GM20431 (cell line): ENCODE results near the gene PPY.
"Not testable (repeated sequence)": the region's sequence is repeated elsewhere in the genome, so short reads cannot be mapped to it uniquely, and the experiment has no call there.

Source experiments
- in situ Hi-C: fragments of 300-500 bp; cut with MseI, MboI; formaldehyde crosslinking; loops from one replicate; pipeline ENCODE4 v1.15.0; 2020; ENCODE audit warnings: low sequenced_read_pairs; ENCODE audit not compliant: unreplicated experiment

The PPY gene, protein sequence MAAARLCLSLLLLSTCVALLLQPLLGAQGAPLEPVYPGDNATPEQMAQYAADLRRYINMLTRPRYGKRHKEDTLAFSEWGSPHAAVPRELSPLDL

DNA sequence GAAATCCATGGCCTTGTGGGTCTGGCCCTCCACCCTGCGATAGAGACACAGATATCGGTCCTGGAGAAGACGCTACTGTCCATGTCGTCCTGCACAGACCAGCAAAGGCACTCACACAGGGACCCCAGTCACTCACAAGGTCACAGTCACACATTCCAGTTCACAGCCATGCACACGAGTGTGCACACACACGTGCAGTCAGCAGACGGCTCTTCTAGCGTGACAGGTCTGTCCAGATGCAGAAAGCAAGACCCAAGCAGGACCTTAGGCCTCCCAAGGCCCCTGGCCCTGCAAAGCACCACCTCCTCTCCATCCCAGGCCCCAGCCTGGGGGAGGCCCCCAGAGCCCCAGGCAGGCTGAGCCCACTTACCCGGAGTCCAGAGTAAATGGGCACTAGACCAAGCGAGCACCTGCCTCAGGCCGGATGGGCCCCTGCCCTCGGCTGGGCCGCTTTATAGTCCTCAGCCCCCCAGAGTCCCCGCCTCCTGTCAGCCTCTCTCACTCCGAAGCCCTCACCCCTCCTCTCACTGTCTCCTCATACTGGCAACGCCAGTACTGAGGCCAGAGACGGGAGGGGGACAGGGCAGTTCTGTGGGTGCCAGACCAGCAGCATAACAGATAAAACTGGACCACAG is at the start of gene PPY:
PPY (minus strand) TSS at position 426 of the 635 bp plus-strand sequence. CDS start 822 bp downstream, outside the sequence.
- in situ Hi-C loops = no loop called here

DNA sequence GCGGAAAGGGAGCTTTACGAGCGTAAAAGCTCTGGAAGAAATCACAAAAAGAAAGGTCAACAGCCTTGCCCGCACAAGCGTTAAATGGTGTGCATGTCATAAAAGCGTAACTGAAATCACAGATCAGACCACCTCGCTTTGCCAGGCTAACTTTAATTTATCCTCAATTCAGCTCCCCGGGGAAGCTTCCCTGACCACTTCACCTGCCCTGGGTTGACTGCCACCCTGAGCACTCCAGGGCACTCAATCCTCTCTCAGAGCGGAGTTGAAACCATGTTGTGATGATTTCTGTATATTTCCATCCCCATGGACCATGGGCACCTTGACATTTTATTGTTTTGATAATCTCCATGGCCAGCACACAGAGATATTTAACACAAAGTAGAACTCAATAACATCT is 46.0 kb upstream of the PPY start:
- in situ Hi-C loops = no loop called here

DNA sequence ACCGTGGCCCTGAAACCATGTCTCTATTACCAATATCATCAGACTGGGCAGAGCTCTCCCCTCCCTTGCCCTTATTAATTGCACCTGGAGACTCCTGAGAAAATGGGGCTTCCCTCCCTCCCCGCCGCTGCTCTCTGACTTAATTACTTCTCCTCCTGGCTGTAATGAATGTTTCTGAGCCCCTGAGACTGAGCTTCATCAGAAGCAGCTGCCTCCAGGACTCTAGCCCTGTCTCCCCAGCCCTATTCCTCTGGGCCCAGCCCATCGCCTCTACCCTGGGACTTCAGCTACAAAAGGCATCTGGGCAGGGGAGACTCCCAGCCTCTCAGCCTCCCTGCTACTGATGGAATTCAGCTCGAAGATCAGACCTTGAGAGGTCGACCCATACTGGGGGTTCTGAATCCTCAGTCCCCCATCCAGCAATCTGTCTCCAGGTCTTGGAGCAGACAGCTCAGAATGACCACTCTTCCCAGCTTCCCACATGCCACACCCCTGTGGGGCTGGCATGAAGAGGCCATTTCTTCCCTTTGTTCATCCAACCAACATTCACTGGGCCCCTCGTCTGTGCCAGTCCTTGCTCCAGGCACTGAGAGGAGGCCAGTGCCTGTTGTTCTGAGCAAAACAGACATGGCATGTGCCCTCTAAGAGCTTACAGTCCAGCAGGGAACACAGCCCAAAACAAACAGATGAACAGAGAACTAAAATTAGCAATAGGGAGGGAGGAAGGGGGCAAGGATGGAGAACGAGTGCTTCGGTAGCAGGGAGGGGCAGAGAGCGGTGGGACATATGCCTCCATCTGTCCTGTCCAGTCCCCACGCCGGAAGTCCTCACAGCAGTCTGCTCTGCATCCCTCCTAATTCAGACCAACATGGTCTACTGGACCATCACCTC is 45.1 kb upstream of the PPY start:
- in situ Hi-C loops = no loop called here

DNA sequence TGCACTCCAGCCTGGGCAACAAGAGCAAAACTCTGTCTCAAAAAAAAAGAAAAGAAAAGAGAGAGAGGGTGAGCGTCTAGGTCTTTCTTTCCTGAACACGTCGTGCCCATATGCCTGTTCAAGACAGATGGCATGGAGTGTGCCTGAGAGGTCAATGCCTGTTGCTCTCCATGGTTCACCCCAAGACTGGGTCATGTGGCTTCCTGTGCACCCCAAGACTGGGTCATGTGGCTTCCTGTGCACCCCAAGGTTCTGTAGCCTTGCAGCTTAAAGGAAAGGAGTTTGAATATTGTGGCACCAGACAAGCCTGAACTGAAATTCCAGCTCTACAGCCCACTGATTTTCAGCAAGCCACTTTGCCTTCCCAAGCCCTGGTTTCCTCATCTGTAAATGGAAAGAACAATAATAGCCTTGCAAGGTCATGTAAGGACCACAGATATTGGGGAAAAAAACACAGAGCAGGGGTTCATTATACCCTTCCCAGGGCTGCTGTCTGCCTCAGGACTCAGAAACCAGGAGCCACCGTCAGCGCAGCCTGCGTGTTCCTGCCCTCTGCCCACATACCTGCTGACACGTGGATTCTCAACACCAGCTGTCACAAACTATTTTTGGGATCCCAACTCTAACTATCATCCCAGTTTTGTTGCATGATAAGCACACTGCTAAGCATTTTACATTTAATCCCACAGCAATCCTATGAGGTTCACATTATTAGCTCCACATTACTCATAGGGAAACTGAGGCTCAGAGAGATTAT is 44.1 kb upstream of the PPY start:
- in situ Hi-C loops = no loop called here

DNA sequence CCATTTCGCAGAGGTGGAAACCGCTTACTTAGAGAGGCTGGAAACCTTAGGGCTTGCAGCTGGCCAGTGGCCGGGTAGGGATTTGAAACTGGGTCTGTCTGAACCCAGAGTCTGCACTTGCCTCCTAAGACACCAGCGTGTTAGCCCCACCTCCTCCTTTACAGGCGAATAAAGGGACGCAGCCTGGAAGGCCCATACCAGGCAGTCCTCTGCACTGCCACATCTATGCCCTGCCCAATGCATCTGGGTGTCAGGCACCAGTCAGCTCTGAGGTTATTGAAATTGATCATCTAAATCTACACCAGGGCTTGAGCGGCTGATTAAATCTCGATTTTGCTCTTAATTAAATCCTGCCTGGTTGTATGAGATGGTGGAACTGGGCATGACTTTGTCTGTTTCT is 42.2 kb upstream of the PPY start:
- in situ Hi-C loops = no loop called here

DNA sequence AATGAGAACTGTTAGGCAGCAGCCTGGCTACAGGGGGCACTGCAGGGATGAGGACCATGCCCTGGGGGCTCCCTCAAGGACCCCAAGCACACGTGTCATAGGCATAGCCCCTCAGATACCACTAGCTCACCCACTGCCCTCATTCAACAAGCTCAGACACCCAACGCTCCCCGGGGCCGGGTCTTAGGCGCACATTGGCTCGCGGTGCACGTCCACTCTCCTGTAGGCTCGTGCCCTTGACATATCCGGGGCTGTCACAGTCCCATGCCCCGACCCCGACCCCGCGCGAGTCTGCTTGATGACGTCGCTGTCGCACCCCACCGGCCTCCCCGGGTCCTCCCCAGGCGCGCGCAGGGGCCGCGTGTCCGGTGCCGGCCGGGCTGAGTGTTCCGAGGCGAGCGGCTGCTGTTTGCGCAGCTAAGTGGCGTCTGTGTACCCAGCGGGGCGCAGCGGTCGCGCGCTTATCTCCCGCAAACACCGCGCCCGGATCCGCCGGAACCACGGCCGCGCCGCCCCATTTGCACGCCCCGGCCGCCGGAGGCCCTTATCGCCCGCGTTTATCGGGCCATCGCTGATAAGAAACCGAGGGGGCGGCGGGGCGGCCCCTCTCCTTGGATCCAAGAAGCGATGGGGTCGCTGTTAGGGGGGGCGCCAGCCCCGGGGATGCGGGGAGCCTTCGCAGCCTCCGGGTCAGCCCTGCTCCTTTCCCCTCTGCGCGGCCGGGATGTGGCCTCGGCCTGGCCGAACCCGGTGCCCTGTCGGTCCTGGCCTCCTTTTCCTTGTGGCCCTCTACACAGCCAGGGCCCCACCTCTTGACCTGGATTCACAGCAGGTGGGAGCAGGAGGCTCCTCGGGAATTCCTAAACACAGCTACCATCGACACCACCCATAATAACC is 41.5 kb upstream of the PPY start:
- in situ Hi-C loops = no loop called here

DNA sequence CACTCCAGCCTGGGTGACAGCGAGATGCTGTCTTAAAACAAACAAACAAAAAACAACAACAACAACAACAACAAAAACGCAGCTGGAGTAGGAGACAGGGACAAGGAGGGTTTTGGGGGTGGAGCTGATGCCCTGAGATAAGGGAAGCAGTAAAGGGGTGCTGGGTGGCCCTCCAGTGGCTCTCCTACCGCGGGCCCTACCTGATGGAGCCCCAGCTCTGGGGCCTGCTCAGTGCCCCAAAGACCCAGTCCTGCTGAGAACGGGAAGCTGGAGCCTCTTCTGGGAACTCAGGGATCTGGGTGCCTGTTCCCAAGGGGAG is 40.9 kb upstream of the PPY start:
- in situ Hi-C loops = no loop called here

DNA sequence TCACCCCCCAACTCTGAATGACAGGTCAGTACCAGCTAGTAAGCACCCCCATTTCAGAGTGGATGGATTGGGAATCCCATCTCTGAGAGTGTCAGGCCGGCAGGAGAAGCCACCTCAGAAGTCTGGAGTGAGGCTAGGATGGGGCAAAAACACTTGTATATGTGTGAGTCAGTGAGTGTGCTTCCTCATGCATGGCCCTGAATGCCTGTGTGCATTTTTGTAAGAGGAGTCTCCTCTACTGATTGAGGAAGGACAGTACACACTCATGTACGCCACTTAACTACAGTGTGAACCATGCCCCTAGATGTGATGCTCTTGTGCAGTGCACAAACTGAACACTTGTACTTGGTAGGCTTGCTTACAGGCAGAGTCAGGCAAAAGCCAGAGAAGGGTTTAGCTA is 39.9 kb upstream of the PPY start:
- in situ Hi-C loops = no loop called here

DNA sequence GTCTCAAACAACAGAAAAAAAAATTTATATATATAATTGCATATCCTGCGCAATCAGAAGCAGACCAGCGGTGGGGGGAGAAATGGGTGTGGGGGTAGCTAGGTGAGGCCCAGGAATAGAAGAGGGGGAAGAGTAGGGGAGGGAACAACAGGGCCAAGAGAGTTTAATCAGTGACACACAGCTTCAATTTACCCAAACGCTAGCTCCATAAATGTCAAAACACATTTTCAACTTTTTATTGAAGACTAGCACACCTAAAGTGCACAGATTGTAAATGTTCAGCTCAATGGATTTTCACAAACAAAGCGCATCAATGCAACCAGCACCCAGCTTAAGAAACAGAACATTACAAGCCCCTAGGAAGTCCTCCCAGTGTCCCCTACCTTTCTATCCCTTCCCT is 37.4 kb upstream of the PPY start:
- in situ Hi-C loops = no loop called here

DNA sequence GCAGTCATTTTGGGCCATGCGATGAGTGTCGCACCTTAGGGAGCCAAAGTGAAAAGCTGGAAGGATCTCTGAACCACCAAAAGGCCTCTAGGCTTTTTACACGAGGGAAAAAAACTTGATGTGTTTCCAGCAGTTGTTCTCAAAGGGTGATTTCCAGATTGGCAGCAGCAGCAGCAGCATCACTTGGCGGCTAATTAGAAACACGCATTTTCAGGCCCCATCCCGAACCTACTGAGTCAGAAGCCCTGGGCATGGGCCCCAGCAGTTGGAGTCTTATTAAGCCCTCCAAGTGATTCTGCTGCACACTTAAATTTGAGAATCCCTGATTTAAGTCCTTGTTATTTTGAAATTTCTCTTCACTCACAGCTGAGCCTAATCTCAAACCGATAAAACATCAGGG is 36.7 kb upstream of the PPY start:
- in situ Hi-C loops = no loop called here

DNA sequence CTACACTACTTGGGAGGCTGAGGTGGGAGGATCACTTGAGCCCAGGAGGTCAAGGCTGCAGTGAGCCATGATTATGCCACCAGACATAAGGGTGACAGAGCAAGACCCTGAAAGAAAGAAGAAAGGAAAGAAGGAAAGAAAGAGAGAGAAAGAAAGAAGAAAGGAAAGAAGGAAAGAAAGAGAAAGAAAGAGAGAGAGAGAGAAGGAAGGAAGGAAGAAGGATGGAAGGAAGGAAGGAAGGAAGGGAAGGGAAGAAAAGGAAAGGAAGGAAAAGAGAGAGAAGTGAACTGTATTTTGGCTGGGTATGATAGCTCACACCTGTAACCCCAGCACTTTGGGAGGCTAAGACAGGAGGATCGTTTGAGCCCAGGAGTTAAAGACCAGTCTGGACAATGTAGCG is 35.8 kb upstream of the PPY start:
- in situ Hi-C loops = no loop called here

DNA sequence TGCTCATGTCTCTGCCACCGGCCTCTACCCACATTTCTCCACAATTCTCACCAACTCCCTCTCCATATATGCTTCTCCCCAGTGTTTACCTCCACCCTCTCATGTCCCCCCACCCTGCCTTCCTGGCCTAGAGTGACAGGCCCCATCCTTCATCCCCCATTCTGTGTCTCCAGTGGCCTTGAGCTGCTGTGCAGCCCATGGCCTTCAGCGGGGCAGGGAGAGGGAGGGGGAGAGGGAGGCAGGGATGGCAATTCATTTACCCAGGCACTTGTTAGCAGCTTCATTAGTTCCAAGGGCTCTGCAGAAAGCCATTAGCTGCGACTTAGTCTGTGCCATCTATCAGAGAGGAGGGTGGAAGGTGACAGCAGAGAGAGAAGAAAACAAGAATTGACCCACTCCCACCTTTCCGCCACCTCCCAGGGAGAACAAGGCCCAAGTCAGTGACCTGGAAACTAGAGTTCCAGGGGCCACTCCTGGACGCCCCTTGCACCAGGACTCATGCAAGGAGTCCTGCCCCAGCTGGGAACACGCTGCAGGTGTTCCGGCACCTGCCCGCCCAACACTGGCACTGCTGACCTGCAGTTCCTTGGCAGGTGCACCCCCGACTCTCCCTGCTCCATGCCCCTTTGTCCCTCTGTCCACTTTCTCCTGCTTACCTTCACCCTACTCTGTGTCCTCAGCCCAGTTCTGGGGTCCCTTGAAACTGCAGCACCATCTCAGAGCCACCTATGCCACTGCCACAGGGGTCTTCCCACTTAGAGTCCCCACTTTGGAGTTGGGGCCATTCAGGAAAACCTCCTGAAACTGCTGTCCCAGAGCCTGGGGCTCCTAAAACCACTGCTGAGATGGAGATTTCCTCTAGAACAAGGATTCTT is 34.9 kb upstream of the PPY start:
- in situ Hi-C loops = no loop called here

DNA sequence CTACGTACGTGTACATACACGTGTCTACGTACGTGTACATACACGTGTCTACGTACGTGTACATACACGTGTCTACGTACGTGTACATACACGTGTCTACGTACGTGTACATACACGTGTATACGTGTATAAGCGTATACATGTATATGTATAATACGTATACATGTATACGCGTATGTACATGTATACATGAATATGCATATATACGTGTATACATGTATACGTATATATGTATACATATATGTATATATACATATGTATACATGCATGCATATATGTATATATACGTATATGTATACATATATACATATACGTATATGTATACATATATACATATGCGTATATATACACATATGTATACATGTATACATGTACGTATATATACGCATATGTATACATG is 33.6 kb upstream of the PPY start:
- in situ Hi-C loops = no loop called here

DNA sequence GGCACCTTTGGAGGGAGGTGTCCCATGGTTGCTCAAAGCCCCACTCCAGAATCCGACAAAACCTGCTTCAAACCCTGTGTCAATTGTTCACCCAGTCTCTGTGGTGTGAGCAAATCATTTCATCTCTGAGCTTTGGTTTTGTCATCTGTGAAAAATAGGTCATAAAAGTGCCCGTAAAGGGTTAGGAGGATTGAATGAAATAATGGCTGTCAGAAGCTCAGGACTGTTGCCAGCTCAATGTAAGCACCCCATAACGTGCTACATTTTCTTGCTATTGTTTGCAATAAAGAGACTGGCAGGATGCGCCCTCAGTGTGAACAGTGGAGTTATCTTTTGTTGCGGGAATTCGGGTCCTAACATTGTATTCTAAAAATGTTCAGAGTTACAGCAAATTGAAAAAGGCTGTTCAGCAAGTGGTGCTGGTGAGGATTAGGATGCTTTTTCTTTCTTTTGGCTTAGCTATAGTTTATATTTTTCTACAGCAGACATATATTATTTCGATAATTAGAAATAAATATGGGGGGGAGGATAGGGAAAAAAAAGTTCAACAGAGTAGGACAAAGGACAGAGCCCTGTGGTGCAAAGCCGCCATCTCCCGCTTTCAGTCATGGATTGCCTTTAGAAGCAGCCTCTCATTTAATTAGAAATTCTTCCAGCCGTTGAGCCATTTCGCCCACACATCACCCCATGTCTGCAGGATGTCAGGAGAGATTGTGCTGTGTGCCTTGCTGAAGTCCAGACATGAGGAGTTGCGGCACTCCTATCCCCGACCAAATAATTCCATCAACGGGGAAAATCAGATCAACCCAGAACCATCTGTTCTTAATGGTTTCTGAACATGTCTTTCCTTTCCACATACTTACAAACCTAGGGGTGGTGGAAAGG is 32.3 kb upstream of the PPY start:
- in situ Hi-C loops = no loop called here

DNA sequence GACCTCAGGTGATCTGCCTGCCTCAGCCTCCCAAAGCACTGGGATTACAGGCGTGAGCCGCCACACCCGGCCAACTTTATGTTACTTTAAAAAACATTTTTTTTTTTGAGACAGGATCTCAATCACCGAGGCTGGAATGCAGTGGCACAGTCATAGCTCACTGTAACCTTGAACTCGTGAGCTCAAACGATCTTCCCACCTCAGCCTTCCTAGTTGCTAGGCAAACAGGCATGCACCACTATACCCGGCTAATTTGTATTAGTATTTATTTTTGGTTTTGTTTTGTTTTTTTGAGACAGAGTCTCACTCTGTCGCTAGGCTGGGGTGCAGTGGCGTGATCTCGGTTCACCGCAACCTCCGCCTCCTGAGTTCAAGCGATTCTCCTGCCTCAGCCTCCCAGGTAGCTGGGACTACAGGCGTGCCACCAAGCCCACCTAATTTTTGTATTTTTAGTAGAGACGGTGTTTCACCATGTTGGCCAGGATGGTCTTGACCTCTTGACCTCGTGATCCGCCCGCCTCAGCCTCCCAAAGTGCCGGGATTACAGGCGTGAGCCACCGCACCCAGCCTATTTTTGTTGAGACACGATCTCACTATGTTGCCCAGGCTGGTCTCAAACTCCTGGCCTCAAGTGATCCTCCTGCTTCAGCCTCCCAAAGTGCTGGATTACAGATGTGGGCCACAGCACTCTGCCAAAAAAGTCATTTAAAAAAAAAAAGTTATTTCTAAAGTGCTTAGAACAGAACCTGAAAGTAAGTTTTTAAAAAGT is 30.4 kb upstream of the PPY start:
- in situ Hi-C loops = not testable (repeated sequence)

DNA sequence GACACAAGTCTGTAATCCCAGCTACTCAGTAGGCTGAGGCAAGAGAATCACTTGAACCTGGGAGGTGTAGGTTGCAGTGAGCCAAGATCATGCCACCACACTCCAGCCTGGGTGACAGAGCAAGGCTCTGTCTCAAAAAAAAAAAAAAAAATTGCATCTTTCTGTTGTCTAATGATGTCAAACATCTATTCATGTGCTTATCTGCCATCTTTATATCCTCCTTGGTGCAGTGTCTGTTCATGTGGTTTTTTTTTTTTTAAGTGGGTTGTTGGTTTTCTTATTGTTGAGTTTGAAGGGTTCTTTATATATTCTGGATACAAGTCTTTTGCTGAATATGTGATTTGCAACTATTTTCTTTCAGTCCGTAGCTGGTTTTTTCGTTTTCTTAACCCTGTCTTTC is 29.2 kb upstream of the PPY start:
- in situ Hi-C loops = not testable (repeated sequence)

DNA sequence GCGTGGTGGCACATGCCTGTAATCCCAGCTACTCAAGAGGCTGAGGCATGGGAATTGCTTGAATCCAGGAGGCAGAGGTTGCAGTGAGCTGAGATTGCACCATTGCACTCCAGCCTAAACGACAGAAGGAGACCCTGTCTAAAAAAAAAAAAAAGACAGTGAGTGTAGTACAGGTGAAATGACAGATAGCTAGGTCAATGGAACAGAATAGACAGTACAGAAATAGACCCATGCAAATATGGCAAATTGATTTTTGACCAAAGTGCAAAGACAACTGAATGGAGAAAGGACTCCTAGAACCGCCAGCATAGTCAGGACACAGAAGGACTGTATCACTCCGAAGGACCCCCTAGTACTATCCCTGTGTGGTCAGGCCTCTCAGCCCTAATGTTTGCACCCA is 28.1 kb upstream of the PPY start:
- in situ Hi-C loops = no loop called here
